GM19240 (cell line): ENCODE data around the gene NCKAP5.
A peak's percentile ranks its signal among the peaks of the same experiment; 100 is the strongest.

Source experiments
- DNase-seq: peaks from one replicate; pipeline ENCODE4 v3.0.0; 2011; ENCODE audit warnings: low spot score; ENCODE audit not compliant: insufficient read length

NCKAP5 gene

DNA sequence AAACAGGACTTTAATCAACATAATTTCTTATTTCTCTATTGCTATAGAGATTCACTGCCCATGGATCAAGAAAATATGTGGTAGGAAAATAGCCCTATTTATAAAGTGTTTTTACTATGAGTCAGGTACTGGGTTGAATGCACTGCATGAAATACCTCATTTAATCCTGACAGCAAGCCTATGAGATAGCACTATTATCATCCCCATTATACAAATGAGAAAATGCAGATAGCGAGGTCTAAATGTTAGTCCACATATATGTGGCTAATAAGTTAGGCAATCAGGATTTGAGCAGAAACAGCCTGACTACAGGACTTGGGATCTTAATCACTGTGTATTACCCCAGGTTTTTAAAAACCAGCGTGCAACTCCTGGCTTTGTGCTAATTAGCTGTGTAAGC is 889.8 kb downstream of the NCKAP5 start:
- DNase-seq: no peak

- no peak for DNase-seq
Measured at GRCh38 chr2:132677661-132678060, 890.6 kb downstream of the NCKAP5 start.

- no peak for DNase-seq
Measured at GRCh38 chr2:132676999-132677398, 891.3 kb downstream of the NCKAP5 start.

DNA sequence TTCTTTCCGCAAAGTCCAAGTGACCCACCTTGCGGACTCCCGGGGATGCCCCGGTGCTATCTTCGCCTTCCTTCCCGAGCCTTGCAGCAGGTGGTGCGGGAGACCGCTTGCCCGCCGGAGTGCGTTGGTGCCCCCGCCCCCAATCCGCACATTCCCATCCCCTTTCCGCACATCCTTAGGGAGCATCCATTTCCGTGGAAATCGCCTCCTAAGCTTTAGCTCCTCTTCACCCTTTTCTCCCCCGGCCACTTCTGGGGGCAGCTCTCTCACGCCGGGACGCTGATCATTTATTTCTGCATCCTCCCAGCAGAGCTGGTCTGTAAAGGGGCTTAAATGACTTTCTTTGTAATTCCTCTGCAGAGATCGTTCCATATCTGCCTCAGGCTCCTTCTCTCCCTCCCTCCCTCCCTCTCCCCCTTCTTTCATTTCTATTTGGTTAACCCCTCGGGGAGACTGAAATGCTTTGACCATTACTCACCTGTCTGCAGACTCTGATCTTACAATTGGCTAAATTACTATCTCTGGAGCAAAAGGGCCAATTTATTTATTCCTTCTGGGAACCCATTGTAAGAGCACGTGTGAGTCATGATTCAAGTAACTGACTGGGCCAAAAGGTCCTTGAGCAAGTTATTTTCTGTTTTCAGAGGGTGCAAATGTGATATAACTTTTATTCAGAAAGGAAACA is 897.0 kb downstream of the NCKAP5 start:
- no peak for DNase-seq

- DNase-seq: no peak
Measured at GRCh38 chr2:132670496-132671150, 897.6 kb downstream of the NCKAP5 start.

- DNase-seq: no peak
Measured at GRCh38 chr2:132669908-132670495, 898.3 kb downstream of the NCKAP5 start, which contains the start of gene LYPD1. TSS of gene LYPD1 (minus strand) at chr2:132670205. CDS start at chr2:132669932, 273 bp downstream.

- no peak for DNase-seq
Measured at GRCh38 chr2:132668987-132669907, 899.0 kb downstream of the NCKAP5 start.

DNA sequence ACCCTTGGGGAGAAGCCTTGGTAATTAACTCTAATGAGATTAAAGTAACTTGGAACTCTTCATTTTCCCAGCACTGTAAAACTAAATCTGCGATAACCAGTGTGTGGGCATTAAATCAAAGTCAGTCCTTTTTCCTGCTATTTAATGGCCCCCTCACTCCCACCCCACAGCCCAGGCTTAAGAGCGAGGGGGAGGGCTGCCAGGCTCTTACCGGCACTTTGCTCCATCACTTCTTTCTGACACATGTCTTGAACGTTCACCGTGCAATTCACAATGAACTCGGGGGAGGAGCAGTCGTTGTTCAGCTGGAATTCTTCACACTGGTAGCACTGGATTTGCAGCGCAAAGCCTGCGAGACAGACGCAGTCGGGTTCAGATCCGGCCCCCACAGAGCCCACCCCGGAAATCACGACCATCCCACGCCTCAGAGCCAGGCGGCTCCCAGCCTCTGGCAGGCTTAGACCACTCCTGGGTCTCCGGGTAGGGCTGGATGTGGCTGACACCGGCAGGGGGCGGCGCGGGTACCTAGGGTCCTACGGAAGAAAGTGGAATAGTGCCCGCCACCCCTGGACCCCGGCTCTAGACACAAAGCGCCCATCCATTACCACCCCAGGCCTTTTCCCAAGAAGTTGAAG is 900.0 kb downstream of the NCKAP5 start:
- no peak for DNase-seq

DNA sequence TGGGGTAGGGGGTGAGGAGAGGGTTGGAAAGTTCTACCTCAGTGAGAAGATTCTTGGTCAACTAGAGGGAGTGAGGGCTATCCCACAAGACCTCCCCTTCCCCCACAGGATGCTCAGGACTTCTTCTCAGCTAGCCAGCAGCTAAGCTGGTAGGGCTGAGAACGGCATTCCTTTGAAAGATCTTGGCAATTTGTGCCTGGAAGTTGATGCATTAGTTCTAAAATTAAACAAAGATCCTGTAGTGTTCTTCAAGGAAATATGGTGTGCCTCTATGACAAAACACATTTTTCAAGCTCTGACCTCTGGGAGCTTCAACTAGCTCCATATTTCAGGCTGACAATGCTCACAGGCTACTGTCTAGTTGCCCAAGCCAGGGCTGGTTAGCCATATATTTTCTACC is 900.6 kb downstream of the NCKAP5 start:
- DNase-seq: no peak

- DNase-seq: no peak
Measured at GRCh38 chr2:132665401-132666140, 902.7 kb downstream of the NCKAP5 start.

DNA sequence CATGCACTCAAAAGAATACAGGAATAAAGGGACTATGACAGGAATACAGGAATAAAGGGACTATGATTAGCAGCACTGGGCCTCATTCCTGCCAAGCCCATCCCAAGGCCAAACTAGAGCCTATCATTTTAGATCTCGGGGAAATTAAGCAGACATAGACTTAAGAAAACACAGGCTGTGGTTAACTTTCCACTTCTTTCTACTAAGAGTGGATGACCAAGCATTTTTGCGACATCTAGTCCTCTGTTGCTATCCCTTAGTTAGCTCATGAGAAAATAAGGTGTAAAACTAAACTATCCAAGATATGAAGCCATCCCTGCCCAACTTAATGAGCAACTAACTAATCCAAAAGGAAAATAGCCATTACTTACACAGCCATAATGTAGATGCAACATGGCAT is 904.2 kb downstream of the NCKAP5 start:
- DNase-seq: no peak

- no peak for DNase-seq
Measured at GRCh38 chr2:132662732-132663131, 905.5 kb downstream of the NCKAP5 start.

GRCh38 chr2:132659331-132659730 is 908.9 kb downstream of the NCKAP5 start:
- DNase-seq: no peak

DNA sequence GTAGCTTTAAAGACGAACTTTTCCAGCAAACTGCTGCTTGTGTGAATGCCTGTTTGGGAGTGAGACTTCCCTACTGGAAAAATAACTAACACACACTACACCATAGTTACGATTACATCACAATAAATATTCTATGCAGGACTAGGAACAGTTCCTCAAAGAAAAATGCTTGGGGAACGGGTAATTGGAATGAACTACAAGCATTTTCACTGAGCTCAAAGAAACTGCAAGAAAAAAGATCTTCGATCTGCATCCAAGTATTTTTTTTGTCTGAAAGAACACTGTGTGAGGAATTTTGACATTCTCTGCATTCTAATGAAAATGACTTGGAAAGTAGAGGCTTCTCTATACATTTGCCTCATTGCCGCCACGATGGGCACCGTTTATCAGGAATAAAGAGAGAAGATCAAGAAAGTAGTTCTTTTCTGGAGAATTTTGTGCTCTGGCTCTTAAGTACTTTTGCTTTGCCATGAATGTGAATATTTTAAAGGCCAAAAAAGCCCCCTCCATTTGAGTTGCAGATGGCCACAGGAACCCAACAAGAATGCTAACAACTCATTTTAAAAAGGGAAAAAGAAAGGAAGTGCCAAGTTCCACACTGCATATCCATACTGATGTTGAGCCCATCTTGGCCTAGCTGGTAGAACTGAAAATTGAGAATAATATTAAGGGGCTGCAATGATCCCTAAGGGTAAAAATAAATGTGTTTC is 911.8 kb downstream of the NCKAP5 start:
- no peak for DNase-seq

DNA sequence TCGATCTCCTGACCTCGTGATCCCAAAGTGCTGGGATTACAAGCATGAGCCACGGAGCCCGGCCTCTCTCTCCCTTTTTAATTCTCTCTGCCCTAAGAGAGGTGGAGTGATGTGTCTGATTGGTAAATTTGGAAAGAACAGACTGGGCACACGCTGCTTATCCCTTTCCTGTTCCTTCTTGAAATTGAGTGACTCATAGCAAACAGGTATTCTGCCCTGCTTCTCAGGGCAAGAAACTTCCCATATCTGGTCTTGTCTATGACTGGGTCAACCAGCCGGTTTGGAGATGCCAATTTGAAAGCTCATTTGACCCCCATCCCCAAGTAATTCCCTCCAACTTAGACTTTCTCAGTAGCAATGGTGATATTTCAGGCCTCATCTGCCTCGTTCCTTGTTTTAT is 913.3 kb downstream of the NCKAP5 start:
- DNase-seq: no peak

DNA sequence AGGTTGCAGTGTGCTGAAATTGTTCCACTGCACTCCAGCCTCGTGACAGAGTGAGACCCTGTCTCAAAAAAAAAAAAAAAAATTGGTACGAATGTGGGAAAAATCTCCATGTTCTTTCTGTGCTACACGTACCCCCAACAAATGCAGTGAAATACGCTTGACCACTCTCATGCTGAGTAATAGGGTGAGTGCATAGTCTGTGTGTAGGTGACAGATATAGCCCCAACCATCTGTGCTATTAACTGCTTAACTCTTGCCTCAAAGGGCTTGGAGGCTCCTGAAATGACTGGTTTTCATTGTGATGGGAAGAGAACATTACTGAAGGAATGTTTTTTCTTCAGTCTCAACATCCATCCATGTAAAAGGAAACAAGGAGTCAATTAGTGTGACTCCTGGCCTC is 913.9 kb downstream of the NCKAP5 start:
- no peak for DNase-seq

- DNase-seq: no peak
Measured at GRCh38 chr2:132652474-132652873, 915.8 kb downstream of the NCKAP5 start.

DNA sequence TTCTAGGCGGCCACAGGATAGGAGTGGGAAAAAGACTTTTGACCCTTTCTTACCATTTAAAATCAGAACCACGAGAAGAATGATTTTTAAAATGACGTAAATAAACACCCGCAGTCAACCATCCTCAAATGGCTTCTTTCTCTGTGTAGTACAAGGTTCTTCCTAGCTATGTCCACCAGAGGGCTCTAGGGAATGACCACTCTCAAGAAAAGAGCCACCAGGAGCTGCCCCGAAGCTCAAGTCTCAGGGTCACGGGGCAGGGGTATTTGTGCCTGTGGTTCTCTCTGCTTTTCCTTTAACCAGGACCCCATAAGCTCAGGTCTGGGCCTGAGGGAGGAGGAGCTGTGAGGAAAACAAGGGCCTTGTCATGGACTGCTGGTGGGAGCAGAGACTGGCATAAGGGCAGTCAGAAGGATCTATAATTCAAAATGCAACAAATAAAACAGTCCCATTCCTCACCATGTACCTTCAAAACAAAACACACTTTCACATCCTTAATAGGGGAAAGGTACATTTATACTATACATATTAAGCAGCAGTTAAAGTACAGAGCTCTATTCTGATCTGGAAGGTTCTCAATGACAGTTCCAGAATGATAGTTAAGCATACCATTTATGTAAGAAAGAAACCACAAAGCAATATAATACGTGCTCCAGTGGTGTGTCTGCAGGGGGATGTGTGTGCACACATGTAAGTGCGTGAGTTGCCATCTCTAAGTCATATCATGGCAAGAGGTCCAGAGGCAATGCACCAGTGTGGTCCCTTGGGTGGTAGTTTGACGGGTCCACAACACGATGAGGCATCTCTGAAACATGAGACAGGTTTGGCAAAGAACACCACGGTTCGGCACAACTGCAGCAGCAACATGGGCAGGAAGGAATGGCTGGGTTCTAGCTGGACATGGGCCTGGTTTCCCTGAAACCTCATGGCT is 916.9 kb downstream of the NCKAP5 start:
- peak; percentile 5 for DNase-seq
